ENCODE results near the gene CNTNAP2. TPM values are rescaled to one million over a fixed set of nuclear protein-coding genes. Genes with fewer than 3 reads are reported as not detected.
A peak's percentile ranks its signal among the peaks of the same experiment; 100 is the strongest.

Gene CNTNAP2
- total RNA-seq, 1 experiment from 2014 or later, result 64.5 TPM

DNA sequence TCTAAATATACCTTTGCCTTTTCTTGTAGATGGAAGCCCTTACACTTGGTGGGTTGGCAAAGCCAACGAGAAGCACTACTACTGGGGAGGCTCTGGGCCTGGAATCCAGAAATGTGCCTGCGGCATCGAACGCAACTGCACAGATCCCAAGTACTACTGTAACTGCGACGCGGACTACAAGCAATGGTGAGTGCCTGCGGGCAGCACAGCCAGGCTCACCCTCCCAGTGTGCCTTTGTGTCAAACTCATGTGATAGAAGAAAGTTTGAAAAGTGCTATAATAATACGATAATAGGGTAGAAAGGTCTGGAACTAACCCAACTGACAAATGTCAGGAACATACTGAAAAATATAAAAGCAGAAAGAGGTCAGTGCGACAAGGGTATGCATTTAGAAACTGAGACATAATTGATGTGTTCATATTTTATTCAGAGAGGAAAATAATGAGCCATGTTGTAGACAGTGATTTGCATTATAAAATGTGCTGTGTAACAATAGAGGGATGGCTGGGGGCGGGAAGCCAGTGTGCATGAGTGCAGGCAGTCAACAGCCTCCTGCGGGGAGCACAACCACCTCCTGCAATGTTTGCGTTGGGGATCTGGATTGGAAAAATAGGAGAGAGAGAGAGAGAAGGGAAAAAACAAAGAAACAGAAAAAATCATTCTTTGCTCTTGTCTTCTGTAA lies 1787.1 kb downstream of the CNTNAP2 start:
- WGBS (ENCODE audit: extremely low coverage, insufficient read length, low lambda C conversion rate), result no CpG with 5 or more reads among the region's 13 CpGs
- H3K27me3 Mint-ChIP-seq (ENCODE audit: low read depth), result no peaks in the 10 kb centered on the region
- H3K27ac Mint-ChIP-seq, result peak overlapping the region in 2 of 3 experiments; percentile 59 to 80; a peak in 4 of 7 replicates
- H4K8ac ChIP-seq (replicated peaks; ENCODE audit: insufficient read length, low read depth, low read length), result no peak overlapping the region
- H2BK12ac ChIP-seq (ENCODE audit: insufficient read length, low read depth, low read length), result no peak overlapping the region
- no peaks in the 10 kb centered on the region for H3K79me1 ChIP-seq (ENCODE audit: insufficient read depth, low read depth, low read length, poor library complexity, severe bottlenecking)
- no peak overlapping the region for H3K9ac ChIP-seq (ENCODE audit: extremely low read depth, insufficient read length, low read length)
- no peaks in the 10 kb centered on the region for H3K23me2 ChIP-seq (ENCODE audit: insufficient read length, low read depth, low read length, poor library complexity, severe bottlenecking)
- no peak overlapping the region for H3K23ac ChIP-seq (ENCODE audit: insufficient read length, low read depth, low read length)
- peaks cover 14 to 21% of the 10 kb centered on the region in 2 experiments for H3K4me1 Mint-ChIP-seq
- TF ChIP-seq, protein P1, sequence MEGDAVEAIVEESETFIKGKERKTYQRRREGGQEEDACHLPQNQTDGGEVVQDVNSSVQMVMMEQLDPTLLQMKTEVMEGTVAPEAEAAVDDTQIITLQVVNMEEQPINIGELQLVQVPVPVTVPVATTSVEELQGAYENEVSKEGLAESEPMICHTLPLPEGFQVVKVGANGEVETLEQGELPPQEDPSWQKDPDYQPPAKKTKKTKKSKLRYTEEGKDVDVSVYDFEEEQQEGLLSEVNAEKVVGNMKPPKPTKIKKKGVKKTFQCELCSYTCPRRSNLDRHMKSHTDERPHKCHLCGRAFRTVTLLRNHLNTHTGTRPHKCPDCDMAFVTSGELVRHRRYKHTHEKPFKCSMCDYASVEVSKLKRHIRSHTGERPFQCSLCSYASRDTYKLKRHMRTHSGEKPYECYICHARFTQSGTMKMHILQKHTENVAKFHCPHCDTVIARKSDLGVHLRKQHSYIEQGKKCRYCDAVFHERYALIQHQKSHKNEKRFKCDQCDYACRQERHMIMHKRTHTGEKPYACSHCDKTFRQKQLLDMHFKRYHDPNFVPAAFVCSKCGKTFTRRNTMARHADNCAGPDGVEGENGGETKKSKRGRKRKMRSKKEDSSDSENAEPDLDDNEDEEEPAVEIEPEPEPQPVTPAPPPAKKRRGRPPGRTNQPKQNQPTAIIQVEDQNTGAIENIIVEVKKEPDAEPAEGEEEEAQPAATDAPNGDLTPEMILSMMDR (conservative IDR thresholded peaks at IDR 0.05), result no peak
- H3K14ac ChIP-seq (ENCODE audit: insufficient read depth, low read length), result no peak overlapping the region
- H2BK15ac ChIP-seq (ENCODE audit: low read depth, low read length), result no peak overlapping the region
- H3K18ac ChIP-seq (ENCODE audit: insufficient read length, low read depth, low read length), result no peak overlapping the region
- H4K20me1 ChIP-seq (ENCODE audit: control insufficient read depth, insufficient read depth, insufficient read length), result no peaks in the 10 kb centered on the region
- no peak overlapping the region for H2AFZ ChIP-seq (ENCODE audit: low read length)
- H3K4ac ChIP-seq (ENCODE audit: low read depth, low read length), result no peak overlapping the region
- H2AK5ac ChIP-seq (ENCODE audit: insufficient read length, low read length), result no peak overlapping the region
- H2BK20ac ChIP-seq (ENCODE audit: low read depth, low read length, poor library complexity, severe bottlenecking), result no peak overlapping the region
- H3K9me3 Mint-ChIP-seq, result peaks cover 0 to 3% of the 10 kb centered on the region in 2 experiments; a peak in 1 of 5 replicates
- H3K79me2 ChIP-seq (ENCODE audit: insufficient read depth, low read length), result no peaks in the 10 kb centered on the region
- no peak overlapping the region for H2BK120ac ChIP-seq (ENCODE audit: low read depth, low read length, poor library complexity, severe bottlenecking)
- no peak overlapping the region for H3K4me2 ChIP-seq (ENCODE audit: insufficient read depth, insufficient read length, low read length)
- H4K91ac ChIP-seq (ENCODE audit: insufficient read length, low read depth, low read length), result no peak overlapping the region
- H3K56ac ChIP-seq (ENCODE audit: insufficient read length, low read depth, low read length), result no peak overlapping the region
- H3K9me3 ChIP-seq (ENCODE audit: control insufficient read depth, low read depth, low read length), result no peaks in the 10 kb centered on the region
- no peak overlapping the region for H3K27ac ChIP-seq (ENCODE audit: insufficient read length, low read depth, low read length)
- no peaks in the 10 kb centered on the region for H3K4me1 ChIP-seq (ENCODE audit: insufficient read depth, low read length)
- H2BK5ac ChIP-seq (ENCODE audit: insufficient read length, low read length), result no peak overlapping the region
- no peak overlapping the region for H4K5ac ChIP-seq (ENCODE audit: insufficient read length, low read depth, low read length)
- no peak overlapping the region for H3T11ph ChIP-seq (ENCODE audit: low read length)
- no peaks in the 10 kb centered on the region; a peak in 2 of 7 replicates for H3K36me3 Mint-ChIP-seq (ENCODE audit: insufficient read depth in 1 of 3, low read depth in 3 of 3)
- no peak overlapping the region for H3K4me3 Mint-ChIP-seq
- no peaks in the 10 kb centered on the region for H3K27me3 ChIP-seq (ENCODE audit: insufficient read depth, low read length)
- DNase-seq, result no peak
